HG02678 (cell line): ENCODE data around the gene ACAD11.
A peak's percentile ranks its signal among the peaks of the same experiment; 100 is the strongest.

Experiments
- ATAC-seq: cut with Tn5 transposase; IDR thresholded peaks from one replicate; pipeline ENCODE4 v1.9.1; 2021; ENCODE audit warnings: mild to moderate bottlenecking, moderate library complexity; ENCODE audit not compliant: unreplicated experiment

ACAD11 gene

GRCh38 chr3:132659365-132660051 is at the start of gene ACAD11:
Gene ACAD11 (minus strand): TSS chr3:132659809. CDS start chr3:132659751, 58 bp downstream.
- peak; percentile 51 for ATAC-seq

- ATAC-seq: no peak
Measured at GRCh38 chr3:132703733-132704132, 44.1 kb upstream of the ACAD11 start.

- ATAC-seq: no peak
Measured at GRCh38 chr3:132695422-132695821, 35.8 kb upstream of the ACAD11 start.

- ATAC-seq: no peak
Measured at GRCh38 chr3:132694991-132695390, 35.4 kb upstream of the ACAD11 start.

- ATAC-seq: no peak
Measured at GRCh38 chr3:132690040-132690439, 30.4 kb upstream of the ACAD11 start.

- ATAC-seq: no peak
Measured at GRCh38 chr3:132682201-132682600, 22.6 kb upstream of the ACAD11 start.

GRCh38 chr3:132681421-132681820 is 21.8 kb upstream of the ACAD11 start:
- no peak for ATAC-seq

GRCh38 chr3:132679911-132680310 is 20.3 kb upstream of the ACAD11 start:
- ATAC-seq: no peak

GRCh38 chr3:132675408-132675807 is 15.8 kb upstream of the ACAD11 start:
- ATAC-seq: no peak

- no peak for ATAC-seq
Measured at GRCh38 chr3:132669256-132669777, 9.7 kb upstream of the ACAD11 start.

- ATAC-seq: no peak
Measured at GRCh38 chr3:132665230-132665745, 5.7 kb upstream of the ACAD11 start.

- ATAC-seq: no peak
Measured at GRCh38 chr3:132662212-132662611, 2.6 kb upstream of the ACAD11 start.

GRCh38 chr3:132661101-132661500 is 1.5 kb upstream of the ACAD11 start:
- no peak for ATAC-seq

GRCh38 chr3:132660811-132661070 is 1.1 kb upstream of the ACAD11 start:
- ATAC-seq: no peak

- ATAC-seq: peak; percentile 71
Measured at GRCh38 chr3:132660052-132660810, 622 bp upstream of the ACAD11 start, which contains the start of gene UBA5. Gene UBA5 (plus strand): TSS chr3:132660329. CDS start chr3:132660538, 209 bp downstream.

GRCh38 chr3:132659000-132659364 is 627 bp downstream of the ACAD11 start:
- ATAC-seq: no peak

- ATAC-seq: no peak
Measured at GRCh38 chr3:132657869-132658747, 1.5 kb downstream of the ACAD11 start.

GRCh38 chr3:132655471-132655870 is 4.1 kb downstream of the ACAD11 start:
- ATAC-seq: no peak

- ATAC-seq: no peak
Measured at GRCh38 chr3:132654721-132655120, 4.9 kb downstream of the ACAD11 start.

- ATAC-seq: no peak
Measured at GRCh38 chr3:132654190-132654589, 5.4 kb downstream of the ACAD11 start.

GRCh38 chr3:132652640-132653270 is 6.9 kb downstream of the ACAD11 start:
- no peak for ATAC-seq
